ENCODE measurements around the gene GDI1.

GRCh38 chrX:154430916-154431315, 6.0 kb upstream of the GDI1 start:
- TF ChIP-seq, protein P1, sequence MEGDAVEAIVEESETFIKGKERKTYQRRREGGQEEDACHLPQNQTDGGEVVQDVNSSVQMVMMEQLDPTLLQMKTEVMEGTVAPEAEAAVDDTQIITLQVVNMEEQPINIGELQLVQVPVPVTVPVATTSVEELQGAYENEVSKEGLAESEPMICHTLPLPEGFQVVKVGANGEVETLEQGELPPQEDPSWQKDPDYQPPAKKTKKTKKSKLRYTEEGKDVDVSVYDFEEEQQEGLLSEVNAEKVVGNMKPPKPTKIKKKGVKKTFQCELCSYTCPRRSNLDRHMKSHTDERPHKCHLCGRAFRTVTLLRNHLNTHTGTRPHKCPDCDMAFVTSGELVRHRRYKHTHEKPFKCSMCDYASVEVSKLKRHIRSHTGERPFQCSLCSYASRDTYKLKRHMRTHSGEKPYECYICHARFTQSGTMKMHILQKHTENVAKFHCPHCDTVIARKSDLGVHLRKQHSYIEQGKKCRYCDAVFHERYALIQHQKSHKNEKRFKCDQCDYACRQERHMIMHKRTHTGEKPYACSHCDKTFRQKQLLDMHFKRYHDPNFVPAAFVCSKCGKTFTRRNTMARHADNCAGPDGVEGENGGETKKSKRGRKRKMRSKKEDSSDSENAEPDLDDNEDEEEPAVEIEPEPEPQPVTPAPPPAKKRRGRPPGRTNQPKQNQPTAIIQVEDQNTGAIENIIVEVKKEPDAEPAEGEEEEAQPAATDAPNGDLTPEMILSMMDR (IDR thresholded peaks at IDR 0.05), result no peak
- TF ChIP-seq POLR2AphosphoS5 (IDR thresholded peaks at IDR 0.05) (no peak), POLR2A (IDR thresholded peaks at IDR 0.05) (no peak), EP300 (IDR thresholded peaks at IDR 0.05) (no peak)

Data from gastroesophageal sphincter (tissue), 3 donors.